ENCODE measurements around the gene PEG3.

The PEG3 gene

DNA sequence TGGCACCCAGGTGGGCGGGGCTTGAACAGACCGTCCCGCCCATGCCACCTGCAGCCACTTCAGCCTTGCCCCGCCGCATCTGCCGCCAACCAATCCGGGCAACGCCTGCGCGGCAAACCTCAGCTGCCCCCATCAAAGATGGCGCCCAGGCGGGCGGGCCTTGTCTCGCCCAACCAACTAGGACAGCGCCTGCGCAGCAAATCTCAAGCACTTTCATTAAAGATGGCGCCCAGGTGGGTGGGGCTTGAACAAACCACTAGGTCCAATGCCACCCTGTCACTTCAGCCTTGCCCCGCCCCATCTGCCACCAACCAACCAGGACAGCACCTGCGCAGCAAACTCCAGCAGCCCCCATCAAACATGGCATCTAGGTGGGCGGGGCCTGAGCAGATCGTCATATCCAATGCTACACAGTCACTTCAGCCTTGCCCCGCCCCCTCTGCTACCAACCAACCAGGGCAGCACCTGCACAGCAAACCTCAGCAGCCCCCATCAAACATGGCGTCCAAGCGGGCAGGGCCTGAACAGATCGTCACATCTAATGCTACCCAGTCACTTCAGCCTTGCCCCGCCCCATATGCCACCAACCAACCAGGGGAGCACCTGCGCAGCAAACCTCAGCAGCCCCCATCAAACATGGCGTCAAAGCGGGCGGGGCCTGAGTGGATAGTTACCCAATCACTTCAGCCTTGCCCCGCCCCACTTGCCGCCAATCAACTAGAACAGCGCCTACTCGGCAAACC is 1.4 kb downstream of the PEG3 start:
- DNase-seq (ENCODE audit: low read depth in 2 of 2), result no peak

DNA sequence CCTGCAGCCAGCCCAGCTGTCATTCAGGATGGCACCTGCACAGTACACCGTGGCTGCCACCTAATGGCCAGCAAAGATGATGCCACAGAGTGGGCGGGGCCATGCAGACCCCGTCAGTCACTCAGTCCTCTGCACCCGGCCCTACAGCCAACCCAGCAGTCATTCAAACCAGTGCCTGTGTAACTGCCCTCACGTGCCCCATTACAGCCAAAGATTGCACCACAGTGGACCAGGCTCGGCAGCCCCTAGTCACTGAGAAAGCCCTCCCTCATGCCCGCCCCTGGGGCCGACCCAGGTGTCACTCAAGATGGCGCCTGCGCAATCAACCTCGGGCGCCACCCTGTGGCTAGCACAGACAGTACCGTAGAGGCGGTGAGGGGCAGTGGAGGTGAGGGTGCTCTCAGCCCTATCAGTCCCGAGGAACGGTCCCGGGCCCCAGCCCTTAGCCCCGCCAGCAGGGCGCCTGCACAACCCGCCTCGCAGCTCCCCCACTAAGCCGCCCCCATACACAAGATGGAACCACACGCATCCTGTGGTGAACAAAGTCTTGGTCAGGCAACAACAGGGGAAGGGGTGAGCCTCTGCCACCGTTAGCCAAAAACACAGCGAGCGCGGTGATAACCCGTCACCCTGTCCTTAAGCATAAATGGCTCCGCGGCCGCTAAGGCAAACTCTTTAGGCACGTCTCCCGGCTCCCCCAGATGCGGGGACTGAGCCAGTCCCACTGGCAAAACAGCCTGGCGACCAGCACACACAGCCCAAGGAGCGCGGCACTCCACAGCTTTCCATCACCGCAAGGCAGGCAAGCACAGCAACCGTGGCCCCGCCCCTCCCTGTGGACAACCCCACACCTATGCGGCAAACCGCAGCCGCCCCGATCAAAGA is 2.3 kb downstream of the PEG3 start:
- DNase-seq (ENCODE audit: low read depth in 2 of 2), result no peak

DNA sequence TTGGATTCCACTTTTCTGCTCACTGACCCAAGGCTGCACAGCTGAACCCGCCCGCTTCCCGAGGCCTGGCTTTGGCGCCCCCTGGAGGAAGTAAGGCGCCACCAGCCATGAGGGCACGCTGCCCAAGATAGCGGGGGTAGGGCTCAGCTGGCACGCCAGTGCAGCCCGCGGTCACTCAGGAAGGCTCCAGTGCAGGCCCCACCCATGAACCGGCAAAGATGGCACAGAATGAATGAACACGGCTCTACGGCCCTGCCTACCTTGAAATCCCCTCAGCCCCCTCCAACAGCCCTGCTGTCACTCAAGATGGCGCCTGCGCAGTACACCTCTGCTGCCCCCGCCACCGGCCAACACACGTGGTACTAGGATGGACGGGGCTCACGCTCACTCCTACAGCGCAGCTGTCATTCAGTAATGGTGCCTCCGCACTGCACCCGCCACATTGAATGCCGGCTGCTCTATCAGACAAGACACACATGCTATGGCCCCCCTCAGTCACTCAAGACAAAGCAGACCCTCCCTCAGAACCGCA is 3.0 kb downstream of the PEG3 start:
- no peak for DNase-seq (ENCODE audit: low read depth in 2 of 2)

DNA sequence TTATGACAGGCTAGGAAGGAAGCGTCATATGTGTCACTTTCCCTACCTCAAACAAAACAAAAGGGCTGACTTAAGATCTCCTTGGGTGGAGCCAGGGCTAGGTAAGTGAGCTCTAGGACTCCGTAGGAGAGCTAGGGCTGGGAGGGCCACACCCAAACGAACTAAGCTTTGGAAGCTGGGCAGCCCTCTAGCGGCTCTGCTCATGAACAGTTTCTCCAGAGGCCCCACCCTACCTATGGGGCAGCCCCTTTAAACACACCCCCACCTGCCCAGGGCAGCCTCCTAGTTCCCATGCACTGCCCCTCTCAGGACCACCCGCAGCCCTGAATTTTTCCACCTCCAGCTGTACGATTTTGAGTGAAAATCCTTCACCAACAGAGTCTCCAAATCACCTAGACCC is 3.5 kb downstream of the PEG3 start:
- DNase-seq (ENCODE audit: low read depth in 2 of 2), result no peak

DNA sequence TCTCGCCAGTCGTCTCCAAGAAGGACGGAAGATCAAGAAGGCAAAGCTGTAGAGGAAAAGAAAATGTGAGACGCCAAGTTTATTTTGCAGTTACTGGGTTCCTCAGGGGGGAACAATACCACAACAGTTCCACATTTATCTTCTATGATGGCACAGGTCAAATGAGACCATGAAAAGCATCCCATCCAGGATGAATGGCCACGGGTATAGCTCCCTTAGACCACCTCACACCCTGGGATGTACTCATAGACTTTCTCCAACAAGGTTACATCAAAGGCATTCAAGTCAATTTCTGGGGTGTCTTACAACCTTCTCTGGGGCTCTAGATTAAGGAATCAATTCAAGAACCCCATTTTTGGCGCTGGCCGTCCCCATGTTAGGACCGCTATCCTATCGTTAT is 4.5 kb downstream of the PEG3 start:
- DNase-seq (ENCODE audit: low read depth in 2 of 2), result no peak

DNA sequence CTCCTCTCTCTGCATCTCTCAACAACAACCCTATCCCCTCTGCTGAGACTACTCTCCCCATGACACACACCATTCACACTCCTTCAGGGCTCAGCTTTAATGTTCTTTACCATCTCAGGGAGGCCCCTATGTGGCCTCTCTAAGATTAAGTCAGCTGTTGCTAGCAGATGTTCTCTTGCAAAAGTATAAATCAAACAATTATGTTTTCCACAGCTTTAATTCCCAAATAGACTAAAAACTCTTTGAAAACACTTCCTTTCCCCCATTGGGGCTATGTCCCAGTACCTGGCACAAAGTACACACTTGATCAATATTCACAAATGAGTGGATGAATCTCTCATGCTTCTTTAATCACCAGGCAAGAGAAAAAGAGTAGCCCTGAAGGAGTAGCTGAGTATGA is 5.1 kb downstream of the PEG3 start:
- DNase-seq (ENCODE audit: low read depth in 2 of 2), result no peak

DNA sequence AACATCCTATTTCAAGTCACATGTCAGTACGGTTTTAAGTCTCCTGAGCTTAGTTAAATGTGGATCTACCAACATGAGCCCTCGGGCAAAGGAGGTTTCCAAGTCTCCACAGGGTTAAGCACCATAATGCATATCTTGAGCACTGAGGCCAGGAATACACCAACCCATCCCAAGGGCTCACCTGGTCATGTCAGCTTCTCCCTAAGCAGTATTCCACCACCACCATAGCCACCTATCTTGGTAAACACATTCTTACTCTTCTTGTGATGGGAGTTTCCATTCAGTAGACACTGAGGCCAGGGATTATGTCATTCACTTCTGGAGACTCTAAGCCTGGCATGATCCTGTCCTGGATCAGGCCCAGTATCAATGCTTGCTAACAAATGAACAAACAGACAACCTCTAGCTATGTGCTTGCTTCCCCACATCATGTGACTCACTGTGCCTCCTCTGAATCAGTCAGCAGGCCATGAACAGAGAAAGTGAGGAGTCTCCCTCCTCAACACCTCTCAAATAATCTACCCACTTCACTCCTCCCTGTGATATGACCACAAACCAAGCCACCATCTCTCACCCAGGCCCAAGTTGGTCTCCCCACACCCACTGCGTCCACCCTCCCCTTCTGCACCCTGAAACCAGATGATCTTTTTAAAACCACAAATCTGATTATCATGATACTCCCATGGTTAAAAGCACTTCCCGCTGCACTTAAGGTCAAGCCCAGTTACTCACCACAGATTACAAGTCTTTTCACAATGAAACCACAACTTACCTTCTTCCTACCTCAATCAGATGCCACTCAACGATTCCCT is 5.8 kb downstream of the PEG3 start:
- no peak for DNase-seq (ENCODE audit: low read depth in 2 of 2)

DNA sequence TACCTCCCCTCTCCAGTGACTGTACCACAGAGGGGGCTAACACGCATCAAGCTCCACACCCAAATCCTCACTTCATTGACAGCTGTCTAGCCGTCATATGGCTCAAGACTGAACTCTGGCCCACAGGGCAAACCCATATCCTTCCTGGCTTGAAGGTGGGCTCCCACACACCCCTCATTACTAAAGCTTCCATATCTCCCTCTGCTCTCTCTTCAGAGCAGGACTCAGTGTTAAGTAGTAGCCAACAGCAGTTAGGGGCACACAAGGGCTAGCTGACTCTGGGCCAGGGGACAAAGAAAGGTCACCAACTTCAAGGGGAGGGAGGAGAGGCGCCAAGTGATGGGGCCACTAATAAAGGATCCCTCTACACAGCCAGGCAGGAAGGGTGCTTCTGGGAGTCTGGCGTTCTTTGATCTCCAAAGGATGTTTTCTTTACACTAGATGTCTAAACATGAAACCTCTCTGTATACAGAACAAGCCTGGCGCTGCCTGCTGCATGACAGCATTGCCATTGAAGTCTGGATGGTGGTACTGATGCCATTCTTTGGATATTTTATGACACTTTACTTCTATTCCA is 8.1 kb downstream of the PEG3 start:
- no peak for DNase-seq (ENCODE audit: low read depth in 2 of 2)

DNA sequence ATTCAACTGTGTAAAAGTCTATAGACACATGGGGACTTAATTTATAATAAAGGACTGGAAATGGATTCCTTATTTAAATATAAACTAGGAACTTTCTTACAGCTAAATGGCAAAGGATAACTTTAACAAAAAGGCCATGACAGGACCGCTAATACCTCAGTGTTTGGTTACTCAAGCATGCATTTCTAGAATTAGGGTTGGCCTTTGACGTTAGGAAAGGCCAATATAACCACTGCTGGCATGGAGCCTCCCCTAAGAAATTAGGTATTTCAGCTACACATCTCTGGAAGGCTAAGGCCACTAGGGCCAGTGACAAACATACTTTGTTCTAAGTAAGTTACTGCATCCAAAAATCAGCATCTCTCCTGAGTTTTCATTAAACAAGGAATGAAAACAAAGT is 9.3 kb downstream of the PEG3 start:
- DNase-seq (ENCODE audit: low read depth in 2 of 2), result no peak

DNA sequence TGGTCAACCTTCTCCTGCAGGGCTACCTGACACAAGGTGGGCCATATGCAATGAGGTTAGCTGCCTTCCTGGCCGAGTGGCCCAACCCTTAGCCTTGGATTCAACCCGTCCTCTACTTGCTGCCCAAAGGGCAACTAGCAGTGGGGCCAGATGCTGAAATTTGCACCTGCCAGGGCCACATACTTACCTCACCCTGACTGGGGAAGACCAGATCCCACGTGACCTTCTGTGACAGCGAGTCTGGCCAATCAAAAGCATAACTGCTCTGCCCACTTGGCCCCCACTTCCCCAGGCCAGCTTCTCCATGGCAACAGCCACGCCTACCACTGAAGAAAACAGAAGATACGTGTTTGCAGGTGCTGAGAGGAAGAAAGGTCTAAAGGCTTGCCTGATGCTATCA is 10.9 kb downstream of the PEG3 start:
- no peak for DNase-seq (ENCODE audit: low read depth in 2 of 2)

DNA sequence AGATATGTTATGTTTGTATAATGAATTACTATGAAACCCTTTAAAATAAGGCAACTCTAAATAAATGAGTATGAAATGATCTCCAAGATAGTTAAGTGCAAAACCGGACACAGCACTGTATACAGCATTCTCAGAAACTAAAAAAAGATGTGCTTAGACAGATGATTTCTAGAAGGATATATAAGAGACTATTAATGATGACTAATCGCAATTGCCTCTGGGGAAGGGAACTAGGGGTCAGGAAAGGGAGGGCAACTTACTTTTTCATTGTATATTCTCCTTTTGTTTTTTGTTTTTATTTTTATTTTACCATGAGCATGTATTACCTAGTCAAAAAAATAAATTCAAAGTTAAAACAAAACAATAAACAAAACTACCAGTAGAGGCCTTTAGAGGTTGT is 12.8 kb downstream of the PEG3 start:
- DNase-seq (ENCODE audit: low read depth in 2 of 2), result no peak

DNA sequence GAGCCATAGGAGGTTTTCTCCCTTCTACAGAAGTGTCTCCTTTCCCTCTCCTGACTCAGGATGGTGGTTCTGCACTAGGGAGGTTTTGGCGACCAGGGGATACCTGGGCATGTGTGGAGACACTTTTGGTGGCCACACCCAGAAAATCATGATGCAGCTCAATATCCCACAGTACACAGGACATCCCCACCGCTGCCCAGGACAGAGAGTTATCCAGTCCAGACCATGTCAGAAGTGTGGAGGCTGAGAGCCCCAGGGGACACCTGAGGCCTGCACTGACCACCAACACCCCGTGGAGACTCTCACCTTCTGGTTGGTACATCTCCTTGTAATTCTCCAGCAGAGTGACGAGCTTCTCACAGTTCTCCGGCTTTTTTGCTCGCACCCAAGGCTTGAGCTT is 16.6 kb downstream of the PEG3 start:
- DNase-seq (ENCODE audit: low read depth in 2 of 2), result no peak

DNA sequence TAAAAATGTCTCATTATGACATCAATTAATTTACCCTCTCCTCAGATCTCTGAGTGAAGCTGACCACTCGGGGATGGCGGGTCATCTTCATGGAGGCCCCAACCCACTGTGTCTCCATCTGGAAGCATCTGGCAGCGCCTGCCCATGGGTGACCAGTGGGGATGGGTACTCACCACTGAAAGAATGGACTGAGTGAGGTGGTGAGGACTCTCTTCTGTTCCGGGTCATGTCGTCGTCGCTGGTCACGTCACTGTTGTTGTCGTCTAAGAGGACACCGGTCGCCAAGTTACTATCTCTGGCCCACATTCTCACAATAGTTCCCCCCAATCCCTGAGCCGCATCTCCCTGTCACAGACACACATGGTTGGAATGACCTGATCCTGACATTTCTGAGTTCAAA is 17.1 kb downstream of the PEG3 start:
- DNase-seq (ENCODE audit: low read depth in 2 of 2), result no peak

DNA sequence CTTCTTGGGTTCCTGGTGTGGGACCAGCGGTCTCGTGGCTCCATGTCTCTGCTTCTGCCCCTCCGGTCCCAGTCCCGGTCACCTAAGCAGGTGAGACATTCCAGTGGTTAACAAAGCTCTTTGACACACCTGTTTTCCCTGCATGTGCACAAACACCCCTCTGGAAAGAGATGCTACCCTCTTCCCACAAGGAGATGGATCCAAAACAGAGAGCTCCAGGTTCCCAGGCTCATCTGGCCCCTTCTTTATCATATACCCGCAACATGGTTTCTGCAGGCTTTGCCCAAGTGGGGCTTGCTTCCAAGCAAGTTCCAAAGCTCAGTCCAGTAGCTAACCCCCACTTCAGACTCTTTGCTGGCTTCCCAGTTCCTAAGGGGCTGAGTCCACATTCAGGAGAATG is 17.8 kb downstream of the PEG3 start:
- DNase-seq (ENCODE audit: low read depth in 2 of 2), result no peak

DNA sequence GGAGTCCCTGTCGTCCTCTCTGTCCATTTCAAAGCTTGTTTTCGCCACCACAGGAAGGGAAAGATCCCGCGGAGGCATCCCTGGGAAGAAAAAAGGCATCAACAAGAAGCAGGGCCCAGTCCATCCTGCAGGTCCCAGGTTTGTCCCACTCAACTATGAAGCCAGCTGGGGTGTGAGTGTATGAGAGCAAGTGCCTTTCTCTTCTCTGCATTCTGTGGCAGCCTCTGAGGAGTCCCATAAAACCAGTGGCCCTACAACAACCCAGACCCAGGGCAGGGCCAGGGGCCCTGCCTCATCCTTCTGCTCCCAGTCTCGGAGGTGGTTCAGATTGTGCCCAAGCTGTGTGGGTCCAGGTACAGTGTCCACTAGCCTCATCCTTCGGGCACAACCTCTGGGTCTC is 18.9 kb downstream of the PEG3 start:
- DNase-seq (ENCODE audit: low read depth in 2 of 2), result no peak

DNA sequence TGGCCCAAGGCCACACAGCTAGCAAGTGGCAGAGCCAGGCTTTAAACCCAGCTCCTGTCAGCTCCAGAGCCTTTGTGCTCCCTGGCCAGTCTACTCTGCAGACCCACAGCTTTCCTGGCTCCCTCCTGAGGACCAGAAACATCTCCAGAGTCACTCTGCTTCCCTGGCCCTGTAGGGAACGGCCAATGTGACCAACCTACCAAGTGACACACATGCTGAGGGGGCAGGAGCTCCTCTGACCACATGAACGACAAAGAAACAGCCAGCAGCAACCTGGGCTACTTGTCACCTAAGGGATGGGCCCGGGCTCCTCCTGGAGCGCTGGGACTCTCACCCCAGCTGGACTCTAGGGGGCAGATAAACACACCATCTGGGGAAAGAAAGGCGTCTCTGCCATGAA is 19.3 kb downstream of the PEG3 start:
- no peak for DNase-seq (ENCODE audit: low read depth in 2 of 2)

DNA sequence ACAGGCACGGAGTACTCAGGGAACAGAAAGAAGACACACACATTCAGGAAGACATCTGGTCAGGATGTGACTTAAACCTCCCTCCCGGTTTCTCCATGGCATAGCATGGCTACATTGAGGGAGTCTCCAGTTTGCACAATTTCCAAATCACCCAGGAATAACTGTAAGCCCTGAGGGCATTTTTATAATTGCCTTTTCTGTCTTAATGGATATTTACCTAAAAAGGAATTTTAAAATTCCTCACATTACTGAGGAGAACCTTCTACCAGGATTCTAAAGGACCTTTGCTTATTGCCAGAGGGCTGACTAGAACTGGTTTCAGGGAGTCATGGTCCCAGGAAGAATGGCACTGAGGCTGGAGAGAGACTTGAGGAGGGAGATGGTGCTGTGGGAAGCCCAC is 21.4 kb downstream of the PEG3 start:
- DNase-seq (ENCODE audit: low read depth in 2 of 2), result no peak

DNA sequence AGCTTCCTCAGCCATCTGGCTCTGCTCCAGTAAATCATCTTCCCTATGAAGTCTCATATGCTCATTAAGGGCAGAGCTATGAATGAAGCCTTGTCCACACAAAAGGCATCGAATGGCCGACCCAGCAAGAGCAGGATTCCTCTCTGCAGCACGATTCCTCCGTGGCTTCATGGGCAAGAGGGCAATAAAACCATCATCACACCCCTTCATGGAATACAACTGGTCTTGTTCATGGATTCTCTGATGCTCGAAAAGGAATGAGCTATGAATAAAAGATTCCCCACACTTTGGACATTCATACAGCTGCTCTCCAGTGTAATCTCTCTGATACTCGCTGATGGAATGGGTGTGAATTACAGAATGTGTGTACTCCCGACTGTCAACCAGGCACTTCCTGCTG is 25.9 kb downstream of the PEG3 start:
- DNase-seq (ENCODE audit: low read depth in 2 of 2), result no peak

DNA sequence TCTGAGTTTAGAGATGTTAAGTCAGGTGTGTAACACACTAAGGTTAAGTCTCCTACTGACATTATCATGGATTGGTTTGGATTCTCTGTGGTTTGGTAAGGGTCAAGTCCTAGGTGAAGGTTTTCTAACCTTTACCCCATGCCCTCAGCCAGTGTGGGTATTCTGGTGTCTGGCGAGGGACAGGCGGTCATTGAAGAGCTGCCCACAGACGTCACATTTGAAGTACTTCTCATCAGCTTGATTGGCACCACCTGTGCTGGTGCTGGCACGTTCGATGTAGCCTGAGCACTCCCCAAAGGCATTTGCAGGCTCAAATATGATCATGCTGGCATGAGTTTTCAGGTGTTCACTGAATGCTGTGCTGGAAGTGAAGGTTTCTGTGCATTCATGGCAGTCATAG is 27.0 kb downstream of the PEG3 start:
- no peak for DNase-seq (ENCODE audit: low read depth in 2 of 2)

DNA sequence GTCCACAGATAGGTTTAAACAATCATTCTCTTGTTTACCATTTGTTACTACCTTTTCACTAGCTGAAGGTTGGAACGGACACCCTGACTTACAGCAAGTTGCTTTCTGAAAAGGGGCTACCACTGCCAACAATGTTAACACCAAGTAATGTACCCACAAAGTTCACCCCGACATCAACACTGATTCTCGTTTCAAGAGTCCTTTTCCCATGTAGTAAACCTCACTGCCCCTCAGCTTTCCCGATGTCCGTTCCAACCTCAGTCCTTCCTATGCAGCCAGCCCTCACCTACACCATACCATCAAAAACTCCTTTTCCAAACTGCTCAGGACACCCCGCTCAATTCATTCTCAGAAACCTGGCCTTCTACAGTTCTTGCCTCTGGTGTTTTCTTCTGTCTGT is 29.0 kb downstream of the PEG3 start:
- no peak for DNase-seq (ENCODE audit: low read depth in 2 of 2)

DNA sequence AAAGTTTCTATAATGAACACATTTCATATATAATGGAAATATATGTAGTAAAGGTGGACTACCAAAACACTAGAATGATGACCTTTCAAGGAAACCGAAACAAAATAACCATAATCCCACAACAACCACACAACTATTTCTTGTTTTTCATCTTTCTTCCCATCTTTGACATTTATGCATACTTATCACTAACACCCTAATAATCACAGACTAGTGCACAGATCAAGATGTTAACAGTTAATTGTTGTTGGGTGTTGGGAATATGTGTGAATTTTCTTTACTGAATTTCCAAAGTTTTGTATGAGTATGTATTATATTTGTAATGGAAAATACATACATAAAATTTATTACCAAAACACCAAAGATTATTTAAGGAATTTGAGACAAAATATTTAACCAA is 30.3 kb downstream of the PEG3 start:
- no peak for DNase-seq (ENCODE audit: low read depth in 2 of 2)

Data from activated CD8-positive, alpha-beta memory T cell treated with anti-CD3 and anti-CD28 coated beads for 4 hours (primary cell).